Ovary (tissue), 9 donors: ENCODE results near the gene SPP1. TPM values are rescaled to one million over a fixed set of nuclear protein-coding genes. Genes with fewer than 3 reads are reported as not detected.
A peak's percentile ranks its signal among the peaks of the same experiment; 100 is the strongest.

Experiments used
- DNase-seq, 5 donors: peaks; one replicate each; pipeline ENCODE4 v3.0.0-alpha.2; 2019 to 2020
- H3K27ac ChIP-seq, 2 donors: fragments of 200-600 bp; one replicate each; pipeline versions ENCODE4 v1.5.1 to v1.8.0; 2019 to 2022
- H3K27me3 ChIP-seq: fragments of 200-600 bp; one replicate; pipeline ENCODE4 v1.8.0; 2022
- H3K36me3 ChIP-seq: fragments of 200-600 bp; sonication (generic); one replicate; pipeline ENCODE4 v1.5.1; 2019
- H3K4me1 ChIP-seq: one replicate; pipeline ENCODE4 v1.8.1; 2013; ENCODE audit warnings: mild to moderate bottlenecking, moderate library complexity; ENCODE audit not compliant: insufficient read depth
- H3K4me3 ChIP-seq: fragments of 200-600 bp; sonication (generic); one replicate; pipeline ENCODE4 v1.5.1; 2017
- H3K9me3 ChIP-seq, 2 donors: fragments of 200-600 bp in 1 of 2; sonication (generic) in 1 of 2; one replicate each; pipeline versions ENCODE4 v1.5.1 to v1.8.1; 2013 to 2019; ENCODE audit warnings: mild to moderate bottlenecking in 1 of 2, moderate library complexity in 1 of 2
- EP300 ChIP-seq: sonication (generic); formaldehyde crosslinking; IDR thresholded peaks from one replicate; pipeline ENCODE4 v1.6.1; 2017; ENCODE audit warnings: antibody characterized with exemption
- POLR2A ChIP-seq: fragments of 450-650 bp; IDR thresholded peaks from one replicate; pipeline ENCODE4 v1.6.1; 2017; ENCODE audit warnings: antibody characterized with exemption, mild to moderate bottlenecking, moderate library complexity
- WGBS, 3 donors: extraction: QIAGEN DNeasy Blood & Tissue Kit in 1 of 3; methylation state at CpG; one replicate each; pipeline versions ENCODE4 v1.1.5 to v1.1.7; 2013 to 2017; 5-methylcytosine and 5-hydroxymethylcytosine counted together
- intact Hi-C, 4 donors: fragments of 100-400 bp; cut with DNase I; formaldehyde crosslinking; loops; one replicate each; pipeline versions ENCODE4 v1.11.0 to v1.15.1; 2022 to 2023
- polyA plus RNA-seq, 2 donors: library from polyadenylated mRNA; stranded (reverse); fragments of 200-250 nt in 1 of 2; fragments of 350-450 nt in 1 of 2; fragmentation: Illumina TruSeq in 1 of 2; extraction: RNeasy Lipid Tissue Mini Kit (QIAGEN cat#74804) in 1 of 2; gene quantifications; one replicate each; pipeline ENCODE4 v1.2.3, GENCODE V29; 2013 to 2014
- total RNA-seq, 7 donors: library from RNA; depleted of rRNA in 2 of 7; stranded (reverse); fragments of >200 nt in 2 of 7; fragmentation: NEBNext Ultra II Directional in 3 of 7; extraction: Animal tissue kit (Norgen Biotek cat#: 25700) in 3 of 7; gene quantifications; one replicate each; pipeline versions ENCODE4 v1.1.0 to v1.2.4, GENCODE V29; 2016 to 2023
- TF ChIP-seq, protein P1 (sequence below), 3 donors: fragments of 450-650 bp in 2 of 3; fragments of 200-600 bp in 1 of 3; IDR thresholded peaks; one replicate each; pipeline versions ENCODE4 v1.5.1 to v1.8.0; 2016 to 2022; ENCODE audit warnings: antibody characterized with exemption in 3 of 3, mild to moderate bottlenecking in 1 of 3
- donor health status: DM: no; HTN: no; CAD: no; lungs with moderate emphysema.
- donor health status: DM: no; HTN: no; CAD: no.
- donor health status: Bipolar disorder and iron deficiency.
- donor health status: DM: yes; HTN: yes; CAD: no.
- donor health status: DM: no; HTN: no; CAD: no.
- donor health status: DM: yes; HTN: yes; CAD: no.

SPP1 gene
- total and polyA plus RNA-seq, 9 donors, result 5.6 to 88.7 (median 23.7) TPM

DNA sequence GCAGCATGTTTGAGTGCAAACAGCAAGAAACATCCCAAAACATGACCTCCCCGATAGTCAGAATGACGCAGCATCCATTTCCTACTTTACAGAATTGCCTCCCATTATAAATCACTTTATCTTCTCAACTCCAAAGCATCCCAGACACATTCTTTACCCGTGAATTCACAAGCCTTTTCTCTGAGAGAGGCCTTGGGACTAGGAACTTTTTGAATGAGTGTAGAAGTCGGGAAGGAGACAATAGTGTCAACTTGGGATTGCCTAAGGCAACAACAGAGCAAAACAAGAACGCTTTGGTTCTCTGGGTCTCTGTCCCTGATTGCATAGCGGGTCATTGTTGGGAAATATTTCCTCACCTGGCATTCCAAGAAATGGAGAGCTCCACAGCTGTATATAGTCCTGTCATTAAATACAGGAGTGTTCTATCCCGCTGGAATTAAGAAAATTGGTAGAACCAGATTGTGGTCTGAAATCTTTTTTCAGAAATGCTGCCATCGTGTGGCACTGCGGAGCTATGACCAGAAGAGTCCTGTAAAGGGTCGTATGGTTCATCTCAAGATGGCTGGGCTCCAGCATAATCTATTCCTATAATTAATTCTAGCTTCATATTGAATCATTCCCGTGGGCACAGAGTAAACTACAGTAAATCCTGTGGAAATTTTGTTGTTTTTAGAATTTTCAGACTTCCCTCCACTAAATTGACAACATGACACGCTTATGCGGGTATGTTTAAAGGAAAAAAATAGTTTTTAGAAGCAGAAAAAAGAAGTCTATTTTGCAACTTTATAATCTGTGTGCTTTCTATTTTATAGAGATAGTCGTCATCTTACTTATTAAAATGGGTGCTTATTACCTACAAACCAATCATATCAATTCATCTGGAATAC is 2.0 kb upstream of the SPP1 start:
- intact Hi-C loops, result loop anchor here in 2 of 4 donors (5.0 kb wide), 2 partner anchors 116 to 121 kb away; no protein-coding TSS in a partner anchor
- Histone ChIP-seq H3K36me3 (no peaks in the 10 kb centered on the region), H3K4me3 (no peak overlapping the region), H3K27ac (no peak overlapping the region), H3K27me3 (no peaks in the 10 kb centered on the region), H3K9me3 (no peaks in the 10 kb centered on the region), H3K4me1 (no peaks in the 10 kb centered on the region)
- no peak for TF ChIP-seq POLR2A
- TF ChIP-seq, protein P1, sequence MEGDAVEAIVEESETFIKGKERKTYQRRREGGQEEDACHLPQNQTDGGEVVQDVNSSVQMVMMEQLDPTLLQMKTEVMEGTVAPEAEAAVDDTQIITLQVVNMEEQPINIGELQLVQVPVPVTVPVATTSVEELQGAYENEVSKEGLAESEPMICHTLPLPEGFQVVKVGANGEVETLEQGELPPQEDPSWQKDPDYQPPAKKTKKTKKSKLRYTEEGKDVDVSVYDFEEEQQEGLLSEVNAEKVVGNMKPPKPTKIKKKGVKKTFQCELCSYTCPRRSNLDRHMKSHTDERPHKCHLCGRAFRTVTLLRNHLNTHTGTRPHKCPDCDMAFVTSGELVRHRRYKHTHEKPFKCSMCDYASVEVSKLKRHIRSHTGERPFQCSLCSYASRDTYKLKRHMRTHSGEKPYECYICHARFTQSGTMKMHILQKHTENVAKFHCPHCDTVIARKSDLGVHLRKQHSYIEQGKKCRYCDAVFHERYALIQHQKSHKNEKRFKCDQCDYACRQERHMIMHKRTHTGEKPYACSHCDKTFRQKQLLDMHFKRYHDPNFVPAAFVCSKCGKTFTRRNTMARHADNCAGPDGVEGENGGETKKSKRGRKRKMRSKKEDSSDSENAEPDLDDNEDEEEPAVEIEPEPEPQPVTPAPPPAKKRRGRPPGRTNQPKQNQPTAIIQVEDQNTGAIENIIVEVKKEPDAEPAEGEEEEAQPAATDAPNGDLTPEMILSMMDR (IDR thresholded peaks at IDR 0.05), result peak in 2 of 3 donors; percentile 58 to 60
- 25 to 27% (median 27%) methylated on average over 14 of the region's 14 CpGs for WGBS, 3 donors
- peak; percentile 37 to 64 (median 46) for DNase-seq

DNA sequence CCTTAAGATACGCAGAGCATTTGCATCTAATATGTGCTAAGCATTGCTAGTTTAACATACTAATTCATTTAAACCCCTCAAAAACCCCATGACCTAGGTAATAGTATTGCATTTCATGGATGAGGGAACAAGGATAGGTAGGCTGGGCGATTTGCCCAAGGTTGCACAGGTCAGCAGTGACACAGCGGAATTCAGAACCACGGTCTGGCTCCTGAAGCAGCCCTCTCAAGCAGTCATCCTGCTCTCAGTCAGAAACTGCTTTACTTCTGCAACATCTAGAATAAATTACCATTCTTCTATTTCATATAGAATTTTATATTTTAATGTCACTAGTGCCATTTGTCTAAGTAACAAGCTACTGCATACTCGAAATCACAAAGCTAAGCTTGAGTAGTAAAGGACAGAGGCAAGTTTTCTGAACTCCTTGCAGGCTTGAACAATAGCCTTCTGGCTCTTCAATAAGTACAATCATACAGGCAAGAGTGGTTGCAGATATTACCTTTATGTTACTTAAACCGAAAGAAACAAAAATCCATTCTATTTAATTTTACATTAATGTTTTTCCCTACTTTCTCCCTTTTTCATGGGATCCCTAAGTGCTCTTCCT is 555 bp upstream of the SPP1 start:
- no peak for DNase-seq
- intact Hi-C loops, result loop anchor here in 2 of 4 donors (5.0 kb wide), 2 partner anchors 118 to 123 kb away; no protein-coding TSS in a partner anchor
- no peak overlapping the region for H3K4me3 ChIP-seq
- 70 to 78% (median 75%) methylated on average over 6 of the region's 6 CpGs for WGBS, 3 donors
- no peak overlapping the region for H3K27ac ChIP-seq
- no peaks in the 10 kb centered on the region for H3K36me3 ChIP-seq
- TF ChIP-seq POLR2A (no peak), EP300 (no peak)
- TF ChIP-seq, protein P1 (IDR thresholded peaks at IDR 0.05), result no peak
- no peaks in the 10 kb centered on the region for H3K27me3 ChIP-seq
- no peaks in the 10 kb centered on the region for H3K4me1 ChIP-seq
- H3K9me3 ChIP-seq, result no peaks in the 10 kb centered on the region

DNA sequence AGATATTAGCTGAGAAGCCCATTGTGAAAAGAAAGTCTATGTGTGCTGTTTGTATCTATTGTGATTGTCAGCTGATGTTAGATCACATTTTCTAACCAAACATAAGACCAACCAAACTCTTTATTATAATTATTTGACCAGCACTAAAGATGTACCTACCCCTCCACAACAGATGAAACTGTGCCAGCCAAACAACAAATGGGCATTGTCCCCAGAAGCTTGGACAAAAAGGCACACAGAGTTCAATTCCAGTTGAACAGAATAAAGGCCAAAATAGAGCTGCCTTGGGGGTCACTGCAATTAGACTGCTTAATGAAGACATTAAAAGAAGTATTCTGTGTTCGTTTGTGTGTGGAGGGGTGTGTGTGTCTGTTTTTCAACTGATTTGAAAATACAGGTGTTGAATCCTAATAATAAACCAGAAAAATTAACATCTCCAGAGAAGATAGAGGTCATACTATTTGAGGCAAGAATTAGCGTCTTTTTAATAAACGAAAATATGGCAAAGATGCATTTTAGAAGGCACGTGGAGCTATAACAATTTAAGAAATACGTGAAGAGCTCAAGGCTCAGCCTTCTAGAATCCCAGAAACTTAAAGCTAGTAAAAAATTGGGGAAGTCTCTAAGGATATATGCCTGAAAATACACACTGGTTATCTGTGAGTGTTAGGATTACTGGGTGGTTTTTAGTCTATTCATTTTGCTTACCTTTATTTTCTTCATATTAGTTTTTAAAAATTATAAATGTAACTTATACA is 2.2 kb downstream of the SPP1 start:
- Histone ChIP-seq H3K36me3 (no peaks in the 10 kb centered on the region), H3K4me3 (no peak overlapping the region), H3K27ac (no peak overlapping the region), H3K4me1 (no peaks in the 10 kb centered on the region), H3K9me3 (no peaks in the 10 kb centered on the region), H3K27me3 (peaks cover 2% of the 10 kb centered on the region)
- intact Hi-C loops, result no loop called here
- no peak for DNase-seq
- WGBS, 3 donors, result 89 to 91% (median 90%) methylated on average over 5 of the region's 5 CpGs
- TF ChIP-seq POLR2A (no peak), EP300 (no peak)
- TF ChIP-seq, protein P1 (IDR thresholded peaks at IDR 0.05), result no peak

DNA sequence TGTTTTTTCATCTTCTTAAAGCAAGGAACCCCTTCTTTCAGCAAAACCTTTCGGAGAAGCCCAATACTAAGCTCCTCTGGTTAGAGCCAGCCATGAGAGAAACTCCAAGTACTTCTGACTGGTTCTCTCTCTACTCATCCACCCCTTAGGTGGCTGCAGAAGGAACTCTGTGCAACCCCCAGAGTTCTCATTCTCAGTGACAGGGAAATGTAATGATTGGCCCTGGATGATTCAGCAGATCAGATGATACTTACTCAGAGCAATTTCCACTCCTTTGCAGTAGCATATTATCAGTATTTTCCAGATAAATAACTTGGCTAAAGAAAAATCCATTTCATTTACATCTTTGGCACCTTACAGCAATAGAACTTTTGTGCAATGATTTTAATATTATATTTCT is 3.2 kb downstream of the SPP1 start:
- 88 to 100% (median 100%) methylated on average over 1 of the region's 1 CpG for WGBS, 3 donors

More for the DNA sequence above, 3.2 kb downstream of the SPP1 start:
- TF ChIP-seq EP300, result no peak
- TF ChIP-seq, protein P1 (IDR thresholded peaks at IDR 0.05), result no peak
- no peak for TF ChIP-seq POLR2A
- intact Hi-C loops, result no loop called here
- no peak overlapping the region for H3K4me3 ChIP-seq
- no peaks in the 10 kb centered on the region for H3K9me3 ChIP-seq
- no peak overlapping the region for H3K27ac ChIP-seq
- no peaks in the 10 kb centered on the region for H3K36me3 ChIP-seq
- peaks cover 2% of the 10 kb centered on the region for H3K27me3 ChIP-seq
- H3K4me1 ChIP-seq, result no peaks in the 10 kb centered on the region
- DNase-seq, result no peak
